Measurements from ENCODE around the gene LRRC34.

DNA sequence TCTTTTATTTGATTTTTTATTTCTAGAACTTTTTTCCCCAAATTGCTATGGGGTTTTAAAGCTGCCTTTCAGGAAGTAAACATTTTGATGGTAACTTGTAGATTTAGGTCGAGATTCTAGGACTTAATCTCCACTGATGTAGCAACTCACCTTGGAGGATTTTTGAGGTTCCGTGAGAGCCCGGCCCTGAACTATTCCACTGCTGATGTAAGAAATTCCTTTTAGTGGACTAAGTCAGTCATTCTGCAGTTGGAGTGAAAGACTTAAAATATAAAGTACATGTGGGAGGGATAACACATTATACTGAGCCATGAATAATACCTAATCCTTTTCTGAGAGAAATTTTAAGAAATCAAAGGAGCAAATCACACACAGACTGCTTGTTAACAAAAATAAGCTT, 12.6 kb upstream of the LRRC34 start:
- TF ChIP-seq, protein P1, sequence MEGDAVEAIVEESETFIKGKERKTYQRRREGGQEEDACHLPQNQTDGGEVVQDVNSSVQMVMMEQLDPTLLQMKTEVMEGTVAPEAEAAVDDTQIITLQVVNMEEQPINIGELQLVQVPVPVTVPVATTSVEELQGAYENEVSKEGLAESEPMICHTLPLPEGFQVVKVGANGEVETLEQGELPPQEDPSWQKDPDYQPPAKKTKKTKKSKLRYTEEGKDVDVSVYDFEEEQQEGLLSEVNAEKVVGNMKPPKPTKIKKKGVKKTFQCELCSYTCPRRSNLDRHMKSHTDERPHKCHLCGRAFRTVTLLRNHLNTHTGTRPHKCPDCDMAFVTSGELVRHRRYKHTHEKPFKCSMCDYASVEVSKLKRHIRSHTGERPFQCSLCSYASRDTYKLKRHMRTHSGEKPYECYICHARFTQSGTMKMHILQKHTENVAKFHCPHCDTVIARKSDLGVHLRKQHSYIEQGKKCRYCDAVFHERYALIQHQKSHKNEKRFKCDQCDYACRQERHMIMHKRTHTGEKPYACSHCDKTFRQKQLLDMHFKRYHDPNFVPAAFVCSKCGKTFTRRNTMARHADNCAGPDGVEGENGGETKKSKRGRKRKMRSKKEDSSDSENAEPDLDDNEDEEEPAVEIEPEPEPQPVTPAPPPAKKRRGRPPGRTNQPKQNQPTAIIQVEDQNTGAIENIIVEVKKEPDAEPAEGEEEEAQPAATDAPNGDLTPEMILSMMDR (conservative IDR thresholded peaks at IDR 0.05; ENCODE audit: low read depth, low read length) = no peak
- TF ChIP-seq EZH2phosphoT487 (IDR thresholded peaks at IDR 0.05; ENCODE audit: borderline replicate concordance, low read length) = no peak
